NCI-H446 (cell line): Measurements from ENCODE around the gene NEDD9.

Experiments
- DNase-seq, 2 experiments: peaks; one replicate each; lab custom pipeline; 2025; lab: John Stamatoyannopoulos, UW

The NEDD9 gene

GRCh38 chr6:11217360-11218101, 14.9 kb downstream of the NEDD9 start:
- DNase-seq, result peak in 1 of 2 experiments; percentile 27

DNA sequence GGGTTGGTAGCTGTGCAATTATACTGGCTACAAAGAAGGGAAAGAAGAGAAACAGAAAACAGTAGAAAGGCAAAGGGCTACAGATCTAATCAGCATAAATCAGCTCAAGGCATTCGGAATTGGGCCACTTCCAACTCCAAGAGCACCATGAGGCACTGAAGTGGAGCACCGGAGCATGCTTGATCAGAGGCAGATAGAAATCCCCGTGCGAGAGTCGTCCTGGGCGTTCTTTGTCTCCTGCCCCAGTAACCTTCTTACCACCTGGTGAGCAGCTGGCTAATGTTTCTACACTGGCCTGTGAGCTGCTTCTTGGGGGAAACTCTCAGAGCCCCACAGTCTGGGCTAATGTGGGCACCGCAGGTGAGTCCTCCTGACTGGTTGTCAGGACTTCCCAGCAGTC, 16.7 kb downstream of the NEDD9 start:
- peak in 1 of 2 experiments; percentile 17 for DNase-seq

DNA sequence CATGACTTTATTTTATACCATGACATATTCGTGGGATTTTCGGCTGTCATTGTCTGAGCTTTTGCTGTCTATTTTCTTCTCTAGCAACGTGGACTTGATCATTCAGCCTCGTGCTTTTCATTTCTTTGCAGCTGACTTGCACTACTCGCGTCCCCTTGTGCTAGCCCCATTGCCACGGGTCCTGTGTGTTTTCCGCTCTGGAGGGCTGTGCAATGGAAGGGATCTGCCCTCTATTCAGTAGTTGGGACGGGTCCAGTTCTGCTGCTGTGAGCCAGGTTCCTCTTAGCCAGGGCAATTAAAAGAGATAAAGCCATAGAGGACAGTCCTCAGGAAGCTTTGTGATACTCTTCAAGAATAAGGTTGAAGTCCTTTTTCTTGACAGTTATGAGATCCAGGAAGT, 17.6 kb downstream of the NEDD9 start:
- DNase-seq, result no peak

DNA sequence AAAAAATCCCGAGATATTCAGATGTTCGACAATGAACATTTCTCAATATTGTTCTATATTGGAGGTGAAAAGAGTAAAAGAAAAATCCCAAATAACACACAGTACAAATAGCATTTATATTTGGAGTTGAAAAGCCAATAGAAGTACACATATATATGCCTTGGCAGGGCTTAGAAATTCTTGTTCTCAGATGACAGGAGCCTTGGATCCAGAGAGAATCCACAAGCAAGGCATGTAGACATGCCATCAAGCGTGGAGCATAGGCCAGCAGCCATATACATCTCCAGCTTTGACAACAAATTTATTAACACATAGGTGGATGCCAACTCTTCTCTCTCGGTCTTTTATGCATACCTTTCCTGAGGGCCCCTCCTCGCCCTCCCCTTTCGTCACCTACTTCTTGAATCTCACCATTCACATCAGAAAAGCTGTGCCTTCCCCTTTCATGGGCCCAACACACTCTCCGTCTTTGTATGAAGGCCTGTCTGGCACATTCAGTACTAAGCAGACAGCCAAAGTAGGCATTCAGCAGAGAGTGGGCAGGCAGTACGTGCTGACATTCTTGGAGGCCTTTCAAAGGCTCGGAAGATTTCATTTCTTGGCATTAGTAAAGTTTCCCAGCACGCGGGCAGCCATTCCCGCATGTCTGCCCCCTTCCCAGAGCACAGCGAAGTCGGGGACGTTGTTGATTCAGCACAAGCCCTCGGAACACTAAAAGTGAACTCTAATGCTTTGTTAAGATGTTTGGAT, 18.2 kb downstream of the NEDD9 start:
- peak in 1 of 2 experiments; percentile 58 for DNase-seq

- DNase-seq, result peak; percentile 34 to 42
These were observed 18.9 kb downstream of the NEDD9 start for GRCh38 chr6:11213422-11214021.

DNA sequence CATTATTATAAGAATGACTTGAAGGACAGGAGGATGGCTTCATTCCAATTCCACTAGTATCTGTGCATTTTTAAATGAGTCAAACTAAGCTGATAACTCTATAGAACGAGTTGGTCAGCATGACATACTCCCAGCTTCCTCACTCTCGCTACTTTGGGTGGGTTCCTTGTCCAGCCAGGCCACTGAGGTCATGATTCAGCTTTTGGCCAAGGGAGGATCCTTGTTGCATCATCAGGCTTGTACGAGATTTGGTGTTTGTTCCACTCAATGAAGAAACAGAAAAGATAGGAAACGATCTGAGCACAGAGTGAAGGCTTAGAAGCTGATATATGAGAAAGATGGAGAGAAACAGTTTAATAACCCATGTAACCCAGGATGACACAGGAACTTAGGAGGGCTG, 19.8 kb downstream of the NEDD9 start:
- DNase-seq, result no peak

GRCh38 chr6:11211254-11211653, 21.2 kb downstream of the NEDD9 start:
- DNase-seq, result no peak

GRCh38 chr6:11210386-11211138, 21.9 kb downstream of the NEDD9 start:
- DNase-seq, result no peak

- DNase-seq, result no peak
These were observed 22.6 kb downstream of the NEDD9 start for GRCh38 chr6:11209906-11210305.

DNA sequence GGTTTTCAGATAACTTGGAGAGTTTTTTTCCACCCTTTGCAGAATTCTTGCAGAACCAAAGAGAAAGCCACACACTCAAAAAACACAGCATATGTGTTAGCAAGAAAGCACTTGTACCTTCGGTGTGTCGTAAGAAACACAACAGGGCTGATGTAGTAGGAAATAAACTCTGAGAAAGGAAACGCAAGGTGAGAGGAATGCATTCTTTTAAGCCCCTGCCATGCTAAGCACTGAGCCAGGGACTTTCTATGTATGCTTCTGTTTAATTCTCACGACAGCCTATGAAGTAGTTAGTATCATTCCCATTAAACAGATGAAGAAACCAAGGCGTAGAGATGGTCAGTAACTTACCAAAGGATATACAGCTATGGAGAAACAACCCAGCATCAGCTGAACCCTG, 23.1 kb downstream of the NEDD9 start:
- DNase-seq, result no peak

DNA sequence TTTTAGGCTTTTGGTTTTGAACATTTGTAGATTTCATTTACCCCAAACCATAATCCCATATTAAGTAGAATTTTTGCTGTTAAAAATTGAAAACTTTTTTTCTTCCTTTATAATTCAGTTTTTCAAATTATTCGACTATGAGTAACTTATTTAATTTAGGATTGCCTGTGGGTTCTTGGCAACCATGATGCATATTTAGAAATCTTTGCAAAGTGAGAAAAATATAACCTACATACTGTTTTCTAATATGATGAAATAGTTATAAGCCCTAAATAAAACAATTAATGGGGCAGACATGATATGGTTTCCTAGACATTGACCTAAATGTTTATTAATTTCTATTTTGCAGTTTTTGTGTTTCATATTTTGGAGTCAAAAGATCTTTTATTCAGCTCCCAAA, 23.6 kb downstream of the NEDD9 start:
- DNase-seq, result no peak

DNA sequence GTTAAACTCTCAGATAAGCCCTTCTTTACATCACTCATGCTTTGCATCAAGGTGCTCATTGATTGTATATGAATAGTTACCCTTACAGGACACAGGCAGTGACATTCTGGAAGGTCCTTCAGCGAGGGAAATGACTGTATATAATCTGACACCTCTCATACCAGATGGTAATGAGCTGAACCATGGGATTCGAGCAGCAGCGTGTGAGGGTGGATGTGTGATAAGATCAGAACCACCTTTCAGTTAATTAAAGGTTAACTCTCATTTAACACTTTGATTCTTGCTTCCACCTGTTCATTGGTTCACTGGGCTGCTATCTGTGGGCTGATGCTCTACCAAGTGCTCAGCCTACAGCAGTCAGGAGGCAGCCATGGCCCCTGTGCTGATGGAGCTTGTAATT, 24.2 kb downstream of the NEDD9 start:
- DNase-seq, result no peak

GRCh38 chr6:11207199-11207968, 25.1 kb downstream of the NEDD9 start:
- no peak for DNase-seq

GRCh38 chr6:11206576-11206975, 25.9 kb downstream of the NEDD9 start:
- no peak for DNase-seq

- DNase-seq, result no peak
These were observed 27.6 kb downstream of the NEDD9 start for GRCh38 chr6:11204794-11205366.

- DNase-seq, result no peak
These were observed 28.5 kb downstream of the NEDD9 start for GRCh38 chr6:11204005-11204399.

GRCh38 chr6:11203306-11204004, 29.0 kb downstream of the NEDD9 start:
- DNase-seq, result no peak

GRCh38 chr6:11202513-11203305, 29.8 kb downstream of the NEDD9 start:
- DNase-seq, result no peak

DNA sequence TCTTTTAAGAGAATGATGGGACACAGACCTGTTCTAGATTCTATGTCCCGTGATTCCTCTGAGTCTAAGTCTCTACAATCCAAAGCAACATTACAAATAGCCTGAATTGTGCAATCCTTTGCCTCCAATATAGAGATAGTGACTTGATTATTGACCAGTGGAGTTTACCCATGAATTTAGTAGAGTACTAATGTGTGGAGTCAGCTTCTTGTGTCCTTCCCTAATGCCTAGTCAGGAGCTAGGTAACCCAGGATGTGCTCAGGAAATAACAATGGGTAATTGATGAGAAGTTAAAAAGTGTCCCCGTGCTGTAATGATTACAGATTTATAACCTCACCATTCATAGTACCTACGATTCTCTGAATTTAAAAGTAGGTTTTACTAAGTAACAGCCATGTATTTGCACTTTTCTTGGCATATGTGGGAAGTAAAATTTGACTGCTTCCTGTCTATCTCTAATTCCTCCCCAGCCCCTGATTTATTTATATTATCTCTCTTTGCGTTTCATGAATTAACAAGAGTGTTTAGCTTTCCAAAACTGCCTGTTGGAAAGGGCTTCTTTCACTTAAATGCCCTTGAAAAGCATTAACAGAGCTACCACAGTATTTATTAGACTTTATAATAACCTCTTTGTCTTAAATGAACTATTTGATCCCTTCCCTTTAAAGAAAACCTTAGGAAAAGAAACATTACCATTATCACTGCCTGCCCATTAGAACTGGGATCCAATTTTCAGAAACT, 30.5 kb downstream of the NEDD9 start:
- DNase-seq, result no peak
